ENCODE data around the gene DOCK9. TPM values are rescaled to one million over a fixed set of nuclear protein-coding genes. Genes with fewer than 3 reads are reported as not detected.
A peak's percentile ranks its signal among the peaks of the same experiment; 100 is the strongest.

The DOCK9 gene
- total RNA-seq, 1 experiment from 2014 or later: 31.7 TPM

- Histone ChIP-seq H3K27me3 (ENCODE audit: low read length) (no peaks in the 10 kb centered on the region), H3K9ac (ENCODE audit: low read length) (no peak overlapping the region), H3K9me3 (ENCODE audit: low read length) (no peaks in the 10 kb centered on the region), H4K20me1 (ENCODE audit: low read length) (no peaks in the 10 kb centered on the region), H3K4me2 (ENCODE audit: low read length) (no peak overlapping the region), H3K9me2 (replicated peaks; ENCODE audit: low read length) (no peaks in the 10 kb centered on the region), H3K79me2 (ENCODE audit: low read length) (no peaks in the 10 kb centered on the region), H2AFZ (ENCODE audit: low read length) (no peak overlapping the region), H3F3A (ENCODE audit: low read length, unreplicated experiment) (no peaks in the 10 kb centered on the region), H3K27ac (ENCODE audit: low read length) (no peak overlapping the region), H3K4me1 (ENCODE audit: insufficient read depth, low read length) (peaks cover 7% of the 10 kb centered on the region), H3K4me3 (ENCODE audit: low read length) (no peak overlapping the region), H3K36me3 (ENCODE audit: low read depth, low read length) (no peaks in the 10 kb centered on the region)
- no TSS peak for BruUV-seq (replicated peaks)
- ChIA-PET POLR2A (ENCODE audit: unreplicated experiment) (no interaction called here), CTCF (no interaction called here)
- TF ChIP-seq EZH2 (IDR thresholded peaks at IDR 0.05; ENCODE audit: low read length, unreplicated experiment) (no peak), EZH2phosphoT487 (IDR thresholded peaks at IDR 0.05; ENCODE audit: borderline replicate concordance, low read length) (no peak)
- TF ChIP-seq, protein P1, sequence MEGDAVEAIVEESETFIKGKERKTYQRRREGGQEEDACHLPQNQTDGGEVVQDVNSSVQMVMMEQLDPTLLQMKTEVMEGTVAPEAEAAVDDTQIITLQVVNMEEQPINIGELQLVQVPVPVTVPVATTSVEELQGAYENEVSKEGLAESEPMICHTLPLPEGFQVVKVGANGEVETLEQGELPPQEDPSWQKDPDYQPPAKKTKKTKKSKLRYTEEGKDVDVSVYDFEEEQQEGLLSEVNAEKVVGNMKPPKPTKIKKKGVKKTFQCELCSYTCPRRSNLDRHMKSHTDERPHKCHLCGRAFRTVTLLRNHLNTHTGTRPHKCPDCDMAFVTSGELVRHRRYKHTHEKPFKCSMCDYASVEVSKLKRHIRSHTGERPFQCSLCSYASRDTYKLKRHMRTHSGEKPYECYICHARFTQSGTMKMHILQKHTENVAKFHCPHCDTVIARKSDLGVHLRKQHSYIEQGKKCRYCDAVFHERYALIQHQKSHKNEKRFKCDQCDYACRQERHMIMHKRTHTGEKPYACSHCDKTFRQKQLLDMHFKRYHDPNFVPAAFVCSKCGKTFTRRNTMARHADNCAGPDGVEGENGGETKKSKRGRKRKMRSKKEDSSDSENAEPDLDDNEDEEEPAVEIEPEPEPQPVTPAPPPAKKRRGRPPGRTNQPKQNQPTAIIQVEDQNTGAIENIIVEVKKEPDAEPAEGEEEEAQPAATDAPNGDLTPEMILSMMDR (conservative IDR thresholded peaks at IDR 0.05; ENCODE audit: low read depth, low read length): no peak
- intact Hi-C loops (cut with micrococcal nuclease): no loop called here
- ATAC-seq (peak; percentile 61), DNase-seq (peak; percentile 5)
These were observed 62.3 kb downstream of the DOCK9 start for GRCh38 chr13:98915563-98915962.

- Histone ChIP-seq H3K36me3 (ENCODE audit: low read depth, low read length) (no peaks in the 10 kb centered on the region), H3K27ac (ENCODE audit: low read length) (no peak overlapping the region), H3K27me3 (ENCODE audit: low read length) (no peaks in the 10 kb centered on the region), H2AFZ (ENCODE audit: low read length) (no peak overlapping the region), H3K9me3 (ENCODE audit: low read length) (no peaks in the 10 kb centered on the region), H4K20me1 (ENCODE audit: low read length) (no peaks in the 10 kb centered on the region), H3K4me2 (ENCODE audit: low read length) (no peak overlapping the region), H3K79me2 (ENCODE audit: low read length) (no peaks in the 10 kb centered on the region), H3K9ac (ENCODE audit: low read length) (no peak overlapping the region), H3K4me3 (ENCODE audit: low read length) (no peak overlapping the region), H3K4me1 (ENCODE audit: insufficient read depth, low read length) (peaks cover 25% of the 10 kb centered on the region), H3F3A (ENCODE audit: low read length, unreplicated experiment) (no peaks in the 10 kb centered on the region), H3K9me2 (replicated peaks; ENCODE audit: low read length) (no peaks in the 10 kb centered on the region)
- intact Hi-C loops (cut with micrococcal nuclease): no loop called here
- ChIA-PET POLR2A (ENCODE audit: unreplicated experiment) (no interaction called here), CTCF (no interaction called here)
- ATAC-seq: no peak
- TF ChIP-seq EZH2 (IDR thresholded peaks at IDR 0.05; ENCODE audit: low read length, unreplicated experiment) (no peak), EZH2phosphoT487 (IDR thresholded peaks at IDR 0.05; ENCODE audit: borderline replicate concordance, low read length) (no peak)
- BruUV-seq (replicated peaks): no TSS peak
- no peak for DNase-seq
These were observed 64.1 kb downstream of the DOCK9 start for GRCh38 chr13:98913741-98914140.

GRCh38 chr13:98912846-98913245 lies 65.0 kb downstream of the DOCK9 start:
- Histone ChIP-seq H3K9ac (ENCODE audit: low read length) (no peak overlapping the region), H3K4me2 (ENCODE audit: low read length) (no peak overlapping the region), H3K27me3 (ENCODE audit: low read length) (no peaks in the 10 kb centered on the region), H3K36me3 (ENCODE audit: low read depth, low read length) (no peaks in the 10 kb centered on the region), H3K9me2 (replicated peaks; ENCODE audit: low read length) (no peaks in the 10 kb centered on the region), H3K79me2 (ENCODE audit: low read length) (no peaks in the 10 kb centered on the region), H2AFZ (ENCODE audit: low read length) (no peak overlapping the region), H3K9me3 (ENCODE audit: low read length) (no peaks in the 10 kb centered on the region), H3K4me1 (ENCODE audit: insufficient read depth, low read length) (peaks cover 31% of the 10 kb centered on the region), H3F3A (ENCODE audit: low read length, unreplicated experiment) (no peaks in the 10 kb centered on the region), H3K4me3 (ENCODE audit: low read length) (no peak overlapping the region), H3K27ac (ENCODE audit: low read length) (no peak overlapping the region), H4K20me1 (ENCODE audit: low read length) (no peaks in the 10 kb centered on the region)
- ATAC-seq (no peak), DNase-seq (no peak)
- POLR2A ChIA-PET (ENCODE audit: unreplicated experiment): no interaction called here
- TF ChIP-seq EZH2 (IDR thresholded peaks at IDR 0.05; ENCODE audit: low read length, unreplicated experiment) (no peak), EZH2phosphoT487 (IDR thresholded peaks at IDR 0.05; ENCODE audit: borderline replicate concordance, low read length) (no peak)
- TF ChIP-seq, protein P1 (conservative IDR thresholded peaks at IDR 0.05; ENCODE audit: low read depth, low read length): no peak
- CTCF ChIA-PET: no interaction called here
- intact Hi-C loops (cut with micrococcal nuclease): no loop called here
- BruUV-seq (replicated peaks): no TSS peak
